Loucy (cell line): Measurements from ENCODE around the gene FN3KRP.

Experiments used
- CTCF ChIP-seq: fragments of 200-600 bp; sonication (generic); conservative IDR thresholded peaks from 2 replicates; pipeline ENCODE4 v1.5.1; 2014; ENCODE audit warnings: mild to moderate bottlenecking, antibody characterized with exemption, low read length
- EZH2phosphoT487 ChIP-seq: fragments of 200-600 bp; IDR thresholded peaks from 2 replicates; pipeline ENCODE4 v1.6.1; 2018; ENCODE audit warnings: antibody characterized with exemption, mild to moderate bottlenecking, moderate library complexity, borderline replicate concordance

GRCh38 chr17:82736511-82737185 lies 20.1 kb downstream of the FN3KRP start:
- TF ChIP-seq CTCF (no peak), EZH2phosphoT487 (no peak)
